ENCODE measurements around the gene WLS. TPM values are rescaled to one million over a fixed set of nuclear protein-coding genes. Genes with fewer than 3 reads are reported as not detected.

WLS gene
- total and polyA plus RNA-seq, 10 of the 15 experiments (the other 5 are each of a cell fraction or from before 2014, with no cell fraction given), result 0.04 to 0.36 TPM; not detected in 8

- WGBS (ENCODE audit: insufficient coverage, insufficient replicate concordance, low lambda C conversion rate, missing lambda C conversion rate), result 25% methylated on average over 3 of the region's 3 CpGs
These were observed 35.6 kb downstream of the WLS start for GRCh38 chr1:68196676-68197075.

More at GRCh38 chr1:68196676-68197075, 35.6 kb downstream of the WLS start:
- Histone ChIP-seq H3K36me3 (ENCODE audit: control insufficient read depth in 2 of 2, insufficient read depth in 2 of 2, low read length in 1 of 2) (no peaks in the 10 kb centered on the region), H3K27ac (ENCODE audit: control insufficient read depth, insufficient read depth) (no peak overlapping the region), H4K20me1 (ENCODE audit: control insufficient read depth, insufficient read depth) (no peaks in the 10 kb centered on the region), H2AFZ (ENCODE audit: control insufficient read depth, low read depth, low read length) (no peak overlapping the region), H3K4me3 (no peak overlapping the region), H3K79me2 (ENCODE audit: control insufficient read depth, insufficient read depth, low read length) (no peaks in the 10 kb centered on the region), H3K27me3 (replicated peaks in 1 of 2; ENCODE audit: control insufficient read depth in 2 of 2, insufficient read depth in 2 of 2, low read length in 1 of 2) (no peaks in the 10 kb centered on the region; a peak in 1 of 4 replicates), H3K9me3 (replicated peaks; ENCODE audit: control insufficient read depth, insufficient read depth, low read length) (no peaks in the 10 kb centered on the region), H3K4me1 (ENCODE audit: control insufficient read depth, insufficient read depth, low read length) (no peaks in the 10 kb centered on the region), H3K4me2 (ENCODE audit: control insufficient read depth, insufficient read depth) (no peak overlapping the region), H3K9ac (ENCODE audit: control insufficient read depth, insufficient read depth, low read length) (no peak overlapping the region)
- CTCF ChIA-PET, result no interaction called here
- SMC1A ChIA-PET (ENCODE audit: uncharacterized antibody, unreplicated experiment), result interaction anchor here (1.0 to 1.7 kb wide), 2 partner anchors 13 to 76 kb away, joined by 3 to 6 read pairs; no protein-coding TSS in a partner anchor
- no TSS peak for BruUV-seq (replicated peaks)
- ATAC-seq (no peak), FAIRE-seq (no peak), DNase-seq (ENCODE audit: low read depth, low spot score) (no peak)
- RAD21 ChIA-PET (ENCODE audit: unreplicated experiment), result no interaction called here
- in situ Hi-C loops (cut with MboI) (no loop called here), intact Hi-C loops (cut with micrococcal nuclease; ENCODE audit: unreplicated experiment) (no loop called here)
- TF ChIP-seq MTA3 (IDR thresholded peaks at IDR 0.05; ENCODE audit: borderline replicate concordance, low read length), result no peak
- TF ChIP-seq CREM (IDR thresholded peaks at IDR 0.05; ENCODE audit: low read depth), result no peak
- TF ChIP-seq ESRRA (IDR thresholded peaks at IDR 0.05; ENCODE audit: low read length), result no peak
- TF ChIP-seq ZNF217 (IDR thresholded peaks at IDR 0.05), result no peak
- no peak for TF ChIP-seq CBFB (IDR thresholded peaks at IDR 0.05; ENCODE audit: low read depth)
- TF ChIP-seq FOS (IDR thresholded peaks at IDR 0.05; ENCODE audit: borderline replicate concordance, extremely low read depth, insufficient read length), result no peak
- TF ChIP-seq BMI1 (IDR thresholded peaks at IDR 0.05; ENCODE audit: borderline replicate concordance), result no peak
- TF ChIP-seq TARDBP (IDR thresholded peaks at IDR 0.05; ENCODE audit: borderline replicate concordance), result no peak
- TF ChIP-seq NKRF (conservative IDR thresholded peaks at IDR 0.05), result no peak
- no peak for TF ChIP-seq ZBTB33 (IDR thresholded peaks at IDR 0.05)
- TF ChIP-seq RELA (IDR thresholded peaks at IDR 0.05; ENCODE audit: borderline replicate concordance, partially characterized antibody), result no peak
- TF ChIP-seq ELK1 (IDR thresholded peaks at IDR 0.05; ENCODE audit: low read depth, low read length), result no peak
- POLR2A ChIA-PET, result no interaction called here

Measured in GM12878 (cell line).